HepG2 (cell line): ENCODE measurements around the gene EVL. TPM values are rescaled to one million over a fixed set of nuclear protein-coding genes. Genes with fewer than 3 reads are reported as not detected.

ENCODE experiments used
- ATAC-seq: fragments of 200-7000 bp; cut with Tn5 transposase; 3 replicates; pipeline ENCODE4 v1.9.1; 2020; ENCODE audit warnings: mild to moderate bottlenecking, moderate library complexity
- BruUV-seq: library from RNA; stranded (reverse); fragments of 400-500 nt; replicated peaks from 2 replicates; lab custom pipeline; 2021; lab: Mats Ljungman, UMichigan
- CTCF ChIA-PET: fragments of 300-600 bp; formaldehyde crosslinking; extraction: SDS; loops from one replicate; lab custom pipeline; 2021; ENCODE audit warnings: low total read pairs, inconsistent platforms, low intra/inter-chr PET ratio; lab: Yijun Ruan, JAX
- POLR2A ChIA-PET: fragments of 350-600 bp; sonication (Branson Sonifier 250); formaldehyde crosslinking; loops from one replicate; lab custom pipeline; 2020; ENCODE audit warnings: antibody characterized with exemption, inconsistent platforms; lab: Yijun Ruan, JAX
- DNase-seq: peaks from one replicate; pipeline ENCODE4 v3.0.0-alpha.2; 2015; ENCODE audit warnings: low spot score
- FAIRE-seq: peaks from 3 replicates; lab custom pipeline; 2011; peaks lifted over from hg19 to GRCh38; lab: Jason Lieb, UNC
- H2AFZ ChIP-seq: one replicate; pipeline ENCODE4 v1.6.1; 2011; ENCODE audit warnings: low read length, inconsistent platforms
- H3K27ac ChIP-seq: fragments of 300-600 bp; 3 replicates; pipeline ENCODE4 v1.8.0; 2011; ENCODE audit warnings: mixed run types, mild to moderate bottlenecking, mixed read lengths, low read length, inconsistent platforms; ENCODE audit not compliant: insufficient read depth; ENCODE audit errors: extremely low read length
- H3K27me3 ChIP-seq, 2 experiments: fragments of 200-600 bp in 1 of 2; 2 replicates in 1 of 2; 3 replicates in 1 of 2; pipeline versions ENCODE4 v1.6.0 to v1.8.0; 2011; ENCODE audit warnings: low read length in 2 of 2, mild to moderate bottlenecking in 2 of 2, moderate library complexity in 2 of 2, inconsistent platforms in 1 of 2; ENCODE audit not compliant: insufficient read depth in 2 of 2, control insufficient read depth in 1 of 2
- H3K36me3 ChIP-seq, 2 experiments: fragments of 200-600 bp in 1 of 2; replicated peaks in 1 of 2; 2 replicates in 1 of 2; 3 replicates in 1 of 2; pipeline versions ENCODE4 v1.5.1 to v1.8.0; 2011; ENCODE audit warnings: low read length in 2 of 2, inconsistent platforms in 1 of 2; ENCODE audit not compliant: insufficient read depth in 2 of 2, control insufficient read depth in 1 of 2
- H3K4me1 ChIP-seq: 2 replicates; pipeline ENCODE4 v1.5.1; 2012; ENCODE audit warnings: low read length, inconsistent platforms; ENCODE audit not compliant: insufficient read depth
- H3K4me2 ChIP-seq: 2 replicates; pipeline ENCODE4 v1.6.0; 2011; ENCODE audit warnings: low read depth, low read length, inconsistent platforms
- H3K4me3 ChIP-seq, 3 experiments: fragments of 200-600 bp in 1 of 3; sonication (generic), shearing (Covaris generic) in 1 of 3; replicated peaks in 1 of 3; 2 replicates each; pipeline ENCODE4 v1.5.1; 2011 to 2016; ENCODE audit warnings: low read length in 3 of 3, inconsistent platforms in 2 of 3, low read depth in 2 of 3, mild to moderate bottlenecking in 2 of 3, control low read depth in 1 of 3, mixed read lengths in 1 of 3; ENCODE audit not compliant: insufficient read depth in 1 of 3
- H3K79me2 ChIP-seq: one replicate; pipeline ENCODE4 v1.6.1; 2011; ENCODE audit warnings: low read length, inconsistent platforms; ENCODE audit not compliant: insufficient read depth
- H3K9ac ChIP-seq: 2 replicates; pipeline ENCODE4 v1.6.0; 2011; ENCODE audit warnings: mild to moderate bottlenecking, low read depth, low read length, inconsistent platforms; ENCODE audit not compliant: insufficient read depth
- H3K9me3 ChIP-seq: 2 replicates; pipeline ENCODE4 v1.5.1; 2012; ENCODE audit warnings: mild to moderate bottlenecking, low read length
- H4K20me1 ChIP-seq: 2 replicates; pipeline ENCODE4 v1.6.0; 2011; ENCODE audit warnings: inconsistent platforms, mild to moderate bottlenecking, low read length, moderate library complexity; ENCODE audit not compliant: insufficient read depth
- FOSL1 ChIP-seq: sonication (generic); formaldehyde crosslinking; IDR thresholded peaks from 2 replicates; pipeline ENCODE4 v1.9.0; 2021; ENCODE audit warnings: missing genetic modification reagents, borderline replicate concordance
- GFI1 ChIP-seq: sonication (generic); formaldehyde crosslinking; IDR thresholded peaks from 2 replicates; pipeline ENCODE4 v1.5.0; 2020; ENCODE audit warnings: missing genetic modification reagents, mild to moderate bottlenecking, borderline replicate concordance
- HNRNPLL ChIP-seq: fragments of 200-400 bp; formaldehyde crosslinking; IDR thresholded peaks from 2 replicates; pipeline ENCODE4 v1.6.1; 2017; ENCODE audit warnings: mild to moderate bottlenecking, low read depth, low read length; ENCODE audit not compliant: poor library complexity, severe bottlenecking
- MED8 ChIP-seq: sonication (generic); formaldehyde crosslinking; IDR thresholded peaks from 2 replicates; pipeline ENCODE4 v1.8.1; 2023; ENCODE audit warnings: mild to moderate bottlenecking, missing genetic modification reagents; ENCODE audit not compliant: insufficient replicate concordance
- ZNF121 ChIP-seq: sonication (generic); formaldehyde crosslinking; IDR thresholded peaks from 2 replicates; pipeline ENCODE4 v1.5.0; 2020; ENCODE audit warnings: mild to moderate bottlenecking, missing genetic modification reagents
- ZNF180 ChIP-seq: sonication (generic); formaldehyde crosslinking; IDR thresholded peaks from 2 replicates; pipeline ENCODE4 v1.4.0; 2020; ENCODE audit warnings: low read depth, missing genetic modification reagents, borderline replicate concordance
- ZNF235 ChIP-seq: sonication (generic); formaldehyde crosslinking; IDR thresholded peaks from 2 replicates; pipeline ENCODE4 v1.8.1; 2023; ENCODE audit warnings: mild to moderate bottlenecking, missing genetic modification reagents, borderline replicate concordance
- ZNF749 ChIP-seq: sonication (generic); formaldehyde crosslinking; IDR thresholded peaks from 2 replicates; pipeline ENCODE4 v1.8.0; 2022; ENCODE audit warnings: mild to moderate bottlenecking, missing genetic modification reagents, moderate library complexity, borderline replicate concordance
- WGBS: methylation state at CpG from one replicate; pipeline ENCODE4 v1.1.6; 2017; ENCODE audit warnings: low lambda C conversion rate; 5-methylcytosine and 5-hydroxymethylcytosine counted together
- in situ Hi-C: cut with HindIII; loops from 2 replicates; pipeline ENCODE4 v1.10.0; 2017; ENCODE audit warnings: low pct_unique_long_range_greater_than_20kb; ENCODE audit not compliant: extremely low pct_ligation_motif_present
- intact Hi-C: fragments of 100-400 bp; cut with micrococcal nuclease; formaldehyde crosslinking; loops from one replicate; pipeline ENCODE4 v1.10.0; 2022; ENCODE audit not compliant: unreplicated experiment
- polyA plus RNA-seq, 8 experiments: library from polyadenylated mRNA; depleted of rRNA in 3 of 8; stranded (reverse) in 7 of 8; unstranded in 1 of 8; fragments of >200 nt; fragmentation: Illumina TruSeq in 4 of 8; extraction: Trizol in 4 of 8; gene quantifications; 2 replicates each; pipeline versions ENCODE4 v1.2.1 to v1.2.3, GENCODE V29; 2011 to 2016; ENCODE audit warnings: low read depth in 4 of 8, missing spikeins in 1 of 8, mixed read lengths in 1 of 8; ENCODE audit not compliant: insufficient read depth in 1 of 8
- total RNA-seq, 5 experiments: library from RNA; depleted of rRNA; stranded (reverse); fragments of >200 nt; fragmentation: Illumina TruSeq; extraction: Trizol; gene quantifications; 2 replicates each; pipeline ENCODE4 v1.2.3, GENCODE V29; 2016; ENCODE audit warnings: low read depth in 1 of 5
- TF ChIP-seq, protein P1 (sequence below): sonication (generic); formaldehyde crosslinking; IDR thresholded peaks from 2 replicates; pipeline ENCODE4 v1.4.0; 2020; ENCODE audit warnings: missing genetic modification reagents

EVL gene
- total and polyA plus RNA-seq, 2 of the 13 experiments (the other 11 are each of a cell fraction or from before 2014, with no cell fraction given): 15.1 to 31.2 TPM

DNA sequence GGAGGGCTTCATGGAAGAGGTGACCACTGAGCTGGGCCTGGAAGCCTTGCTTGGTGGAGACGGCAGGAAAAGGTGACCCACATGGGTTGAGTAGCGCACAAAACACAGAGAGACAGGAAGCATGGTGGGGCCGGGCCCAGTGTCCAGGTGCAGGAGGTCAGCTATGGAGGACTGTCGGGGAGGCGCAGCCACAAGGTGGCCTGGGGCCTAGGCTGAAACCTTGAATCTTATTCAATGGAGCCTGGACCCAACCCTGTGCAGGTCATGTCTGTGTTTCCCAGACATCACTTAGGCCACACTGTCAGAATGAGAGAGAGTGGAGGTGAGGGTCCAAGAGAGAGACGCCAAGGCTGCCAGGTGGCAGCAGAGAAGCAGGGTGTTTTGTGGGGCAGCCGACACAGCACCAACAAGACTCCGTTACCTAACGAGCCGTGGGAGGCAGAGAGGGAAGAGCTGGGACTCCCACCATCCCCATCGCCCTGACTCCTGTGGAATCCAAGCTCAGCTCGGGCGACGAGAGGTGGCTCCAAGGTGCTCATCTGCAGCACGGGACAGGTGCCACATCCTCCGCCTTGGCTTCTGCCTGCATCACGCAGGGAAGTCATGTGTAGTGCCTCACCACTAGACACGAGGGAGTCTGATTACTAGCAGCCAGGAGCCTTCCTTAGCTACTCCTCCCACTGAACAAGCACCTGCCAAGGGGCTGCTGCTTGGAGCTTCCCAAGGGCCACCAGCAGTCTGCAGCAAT, 55.5 kb downstream of the EVL start:
- FAIRE-seq: no peak
- no peak for ATAC-seq
- Histone ChIP-seq H3K27ac (no peak overlapping the region), H4K20me1 (no peaks in the 10 kb centered on the region), H3K36me3 (peaks cover 4 to 8% of the 10 kb centered on the region in 2 experiments; a peak in 3 of 5 replicates), H2AFZ (no peak overlapping the region), H3K9me3 (no peaks in the 10 kb centered on the region), H3K4me3 (no peak overlapping the region), H3K9ac (no peak overlapping the region), H3K4me1 (no peaks in the 10 kb centered on the region), H3K79me2 (no peaks in the 10 kb centered on the region), H3K27me3 (no peaks in the 10 kb centered on the region), H3K4me2 (no peak overlapping the region)
- TF ChIP-seq FOSL1: no peak
- TF ChIP-seq, protein P1, sequence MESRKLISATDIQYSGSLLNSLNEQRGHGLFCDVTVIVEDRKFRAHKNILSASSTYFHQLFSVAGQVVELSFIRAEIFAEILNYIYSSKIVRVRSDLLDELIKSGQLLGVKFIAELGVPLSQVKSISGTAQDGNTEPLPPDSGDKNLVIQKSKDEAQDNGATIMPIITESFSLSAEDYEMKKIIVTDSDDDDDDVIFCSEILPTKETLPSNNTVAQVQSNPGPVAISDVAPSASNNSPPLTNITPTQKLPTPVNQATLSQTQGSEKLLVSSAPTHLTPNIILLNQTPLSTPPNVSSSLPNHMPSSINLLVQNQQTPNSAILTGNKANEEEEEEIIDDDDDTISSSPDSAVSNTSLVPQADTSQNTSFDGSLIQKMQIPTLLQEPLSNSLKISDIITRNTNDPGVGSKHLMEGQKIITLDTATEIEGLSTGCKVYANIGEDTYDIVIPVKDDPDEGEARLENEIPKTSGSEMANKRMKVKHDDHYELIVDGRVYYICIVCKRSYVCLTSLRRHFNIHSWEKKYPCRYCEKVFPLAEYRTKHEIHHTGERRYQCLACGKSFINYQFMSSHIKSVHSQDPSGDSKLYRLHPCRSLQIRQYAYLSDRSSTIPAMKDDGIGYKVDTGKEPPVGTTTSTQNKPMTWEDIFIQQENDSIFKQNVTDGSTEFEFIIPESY (CRISPR knock-in tag): peak; percentile 69; the same call in 1 of the 2 replicates
- ChIA-PET POLR2A (no interaction called here), CTCF (no interaction called here)
- WGBS: 98% methylated on average over 18 of the region's 18 CpGs
- BruUV-seq: no TSS peak
- in situ Hi-C loops: no loop called here
- intact Hi-C loops: no loop called here
- DNase-seq: no peak

DNA sequence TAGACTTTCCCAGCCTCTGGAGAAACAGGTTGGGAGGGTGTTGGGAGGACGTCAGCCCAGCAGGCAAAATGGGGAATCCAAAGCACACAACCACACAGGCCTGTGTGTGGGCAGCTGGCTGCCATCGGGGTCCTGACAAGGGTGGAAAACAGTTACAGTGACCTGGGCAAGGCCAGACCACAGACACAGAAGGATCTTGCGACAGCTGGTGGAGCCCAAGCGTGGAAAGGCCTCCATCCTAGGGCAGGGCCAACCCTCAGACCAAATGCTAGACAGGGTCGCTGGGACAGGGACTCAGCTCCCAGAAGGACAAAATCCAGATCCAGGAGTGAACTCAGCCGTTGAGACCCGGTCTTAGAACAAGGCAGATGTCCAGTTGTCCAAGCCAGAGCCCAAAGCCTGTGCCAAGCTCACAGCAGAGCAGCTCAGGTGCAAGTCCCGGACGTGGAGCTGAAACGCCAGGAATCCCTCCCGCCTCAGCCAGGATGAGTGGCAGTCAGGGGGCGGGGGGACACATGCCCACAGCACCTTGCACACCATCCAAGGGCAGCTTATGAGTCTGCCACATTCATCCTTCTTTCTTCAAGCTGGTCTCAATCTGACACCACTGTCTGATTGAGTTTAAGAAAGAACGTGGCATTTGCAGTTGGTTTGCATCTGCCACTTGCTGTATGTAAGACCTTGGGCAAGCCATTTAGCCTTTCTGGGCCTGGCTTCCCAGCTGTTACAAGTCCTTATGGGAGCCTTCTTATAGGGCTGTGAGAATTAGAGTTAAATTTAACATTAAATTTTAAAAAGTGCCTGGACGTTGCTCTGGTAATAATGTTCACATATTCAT, 56.6 kb downstream of the EVL start:
- H3K4me1 ChIP-seq: no peaks in the 10 kb centered on the region
- no TSS peak for BruUV-seq
- no peak overlapping the region for H3K4me2 ChIP-seq
- TF ChIP-seq ZNF121: no peak
- no peak for TF ChIP-seq ZNF749 (CRISPR knock-in tag)
- no peak for TF ChIP-seq HNRNPLL
- no peak for TF ChIP-seq ZNF180 (CRISPR knock-in tag)
- no peak for TF ChIP-seq ZNF235 (CRISPR knock-in tag)
- no peak for TF ChIP-seq GFI1 (CRISPR knock-in tag)
- no peak for TF ChIP-seq MED8 (CRISPR knock-in tag)
- H3K9ac ChIP-seq: no peak overlapping the region
- no peaks in the 10 kb centered on the region for H3K9me3 ChIP-seq
- ChIA-PET CTCF (no interaction called here), POLR2A (no interaction called here)
- 93% methylated on average over 9 of the region's 14 CpGs for WGBS
- in situ Hi-C loops: no loop called here
- FAIRE-seq (no peak), ATAC-seq (no peak), DNase-seq (no peak)
- no peaks in the 10 kb centered on the region for H3K79me2 ChIP-seq
- H4K20me1 ChIP-seq: no peaks in the 10 kb centered on the region
- no peak overlapping the region for H3K4me3 ChIP-seq
- peaks cover 5 to 8% of the 10 kb centered on the region in 2 experiments; a peak in 4 of 5 replicates for H3K36me3 ChIP-seq
- H3K27me3 ChIP-seq: no peaks in the 10 kb centered on the region
- no peak overlapping the region for H3K27ac ChIP-seq
- intact Hi-C loops: no loop called here
- no peak overlapping the region for H2AFZ ChIP-seq
